ENCODE measurements around the gene GBF1.
"Not testable (repeated sequence)": the region's sequence is repeated elsewhere in the genome, so short reads cannot be mapped to it uniquely, and the experiment has no call there.

The GBF1 gene

GRCh38 chr10:102308318-102308717 is 63.0 kb downstream of the GBF1 start:
- DNase-seq (ENCODE audit: low read depth): not testable (repeated sequence)

- no peak for DNase-seq (ENCODE audit: low read depth)
These were observed 63.9 kb downstream of the GBF1 start for GRCh38 chr10:102309236-102309635.

GRCh38 chr10:102309916-102310315 is 64.6 kb downstream of the GBF1 start:
- DNase-seq (ENCODE audit: low read depth): no peak

GRCh38 chr10:102310361-102311024 is 65.2 kb downstream of the GBF1 start:
- no peak for DNase-seq (ENCODE audit: low read depth)

GRCh38 chr10:102311025-102311420 is 65.7 kb downstream of the GBF1 start:
- no peak for DNase-seq (ENCODE audit: low read depth)

GRCh38 chr10:102312683-102313082 is 67.4 kb downstream of the GBF1 start:
- DNase-seq (ENCODE audit: low read depth): no peak

- DNase-seq (ENCODE audit: low read depth): no peak
These were observed 68.0 kb downstream of the GBF1 start for GRCh38 chr10:102313221-102313896.

- DNase-seq (ENCODE audit: low read depth): no peak
These were observed 69.5 kb downstream of the GBF1 start for GRCh38 chr10:102314801-102315200.

GRCh38 chr10:102316421-102316820 is 71.1 kb downstream of the GBF1 start:
- no peak for DNase-seq (ENCODE audit: low read depth)

GRCh38 chr10:102322914-102323313 is 77.6 kb downstream of the GBF1 start:
- peak; percentile 0 for DNase-seq (ENCODE audit: low read depth)

GRCh38 chr10:102324061-102324460 is 78.7 kb downstream of the GBF1 start:
- DNase-seq (ENCODE audit: low read depth): no peak

- DNase-seq (ENCODE audit: low read depth): no peak
These were observed 80.7 kb downstream of the GBF1 start for GRCh38 chr10:102326031-102326430.

GRCh38 chr10:102327002-102327401 is 81.7 kb downstream of the GBF1 start:
- DNase-seq (ENCODE audit: low read depth): no peak

GRCh38 chr10:102327641-102328040 is 82.3 kb downstream of the GBF1 start:
- DNase-seq (ENCODE audit: low read depth): no peak

GRCh38 chr10:102332772-102333171 is 87.4 kb downstream of the GBF1 start:
- DNase-seq (ENCODE audit: low read depth): no peak

- no peak for DNase-seq (ENCODE audit: low read depth)
These were observed 88.8 kb downstream of the GBF1 start for GRCh38 chr10:102334101-102334500.

- DNase-seq (ENCODE audit: low read depth): no peak
These were observed 89.9 kb downstream of the GBF1 start for GRCh38 chr10:102335184-102335583.

- no peak for DNase-seq (ENCODE audit: low read depth)
These were observed 95.8 kb downstream of the GBF1 start for GRCh38 chr10:102341038-102341688.

GRCh38 chr10:102342458-102342857 is 97.1 kb downstream of the GBF1 start:
- DNase-seq (ENCODE audit: low read depth): no peak

- DNase-seq (ENCODE audit: low read depth): no peak
These were observed 97.6 kb downstream of the GBF1 start for GRCh38 chr10:102342958-102343357.

GRCh38 chr10:102344067-102344466 is 98.7 kb downstream of the GBF1 start:
- no peak for DNase-seq (ENCODE audit: low read depth)

GRCh38 chr10:102347236-102347828 is 102.0 kb downstream of the GBF1 start:
- no peak for DNase-seq (ENCODE audit: low read depth)
